Measurements from ENCODE around the gene GALNT17.

DNA sequence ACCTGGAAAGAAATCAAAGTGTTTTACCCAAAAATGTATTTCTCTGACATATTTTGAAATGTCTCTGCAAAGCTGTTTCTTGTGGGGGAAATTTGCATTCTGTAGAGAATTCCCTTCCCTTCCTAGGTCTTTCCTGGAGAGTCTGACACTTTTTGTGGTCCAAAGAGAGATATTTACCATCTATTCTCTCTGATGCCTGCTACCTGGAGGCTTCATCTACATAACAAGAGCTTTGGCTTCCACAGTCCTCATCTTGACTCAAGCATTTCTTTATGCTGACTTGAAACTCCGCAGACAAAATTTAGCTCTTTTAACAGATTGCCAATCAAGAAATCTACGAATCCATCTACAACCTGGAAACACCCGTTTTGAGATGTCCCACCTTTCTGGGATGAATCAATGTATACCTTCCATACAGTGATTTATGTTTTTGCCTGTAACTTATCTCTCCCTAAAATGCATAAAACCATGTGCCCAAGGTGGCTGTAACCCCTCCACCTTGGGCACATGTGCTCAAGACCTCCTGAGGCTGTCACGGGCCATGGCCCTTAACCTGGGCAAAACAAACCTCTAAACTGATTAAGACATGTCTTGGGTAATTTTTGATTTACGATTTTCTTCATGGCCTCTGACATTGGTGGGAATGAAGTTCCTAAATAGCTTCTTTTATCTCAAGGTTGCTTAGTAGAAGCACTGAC, 334.7 kb downstream of the GALNT17 start:
- TF ChIP-seq POLR2A (IDR thresholded peaks at IDR 0.05; ENCODE audit: low read length) (no peak), GATA1 (IDR thresholded peaks at IDR 0.05; ENCODE audit: low read depth, low read length) (no peak)

Measured in erythroblast (primary cell).